Hematopoietic multipotent progenitor cell treated with erythropoietin and hydrocortisone succinate and interleukin-3 and kit ligand, for 17 days (in vitro differentiated cells): ENCODE data around the gene WNT6.

Experiments used
- DNase-seq: peaks from one replicate; pipeline ENCODE4 v3.0.0-alpha.2; 2015; ENCODE audit warnings: low spot score

WNT6 gene

DNA sequence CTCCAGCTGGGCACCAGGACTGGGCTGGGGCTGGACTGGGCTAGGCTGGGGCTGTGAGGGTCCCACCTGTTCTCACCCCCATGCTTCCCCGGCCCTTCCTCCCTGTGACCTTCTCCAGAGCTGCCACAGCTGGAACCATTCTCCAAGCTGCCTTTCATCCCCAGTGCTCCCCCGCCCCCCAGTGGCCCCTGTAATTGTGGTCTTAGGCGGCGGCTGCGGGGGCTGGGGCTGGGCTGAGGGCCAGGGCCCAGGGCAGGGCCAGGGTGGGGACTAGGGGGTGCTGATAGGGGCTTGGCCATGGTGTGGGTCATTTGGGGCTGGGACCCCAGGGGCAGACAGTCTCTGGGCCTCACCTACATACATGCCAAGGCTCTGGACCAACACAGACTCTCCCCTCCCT lies 18.3 kb downstream of the WNT6 start:
- DNase-seq = no peak

DNA sequence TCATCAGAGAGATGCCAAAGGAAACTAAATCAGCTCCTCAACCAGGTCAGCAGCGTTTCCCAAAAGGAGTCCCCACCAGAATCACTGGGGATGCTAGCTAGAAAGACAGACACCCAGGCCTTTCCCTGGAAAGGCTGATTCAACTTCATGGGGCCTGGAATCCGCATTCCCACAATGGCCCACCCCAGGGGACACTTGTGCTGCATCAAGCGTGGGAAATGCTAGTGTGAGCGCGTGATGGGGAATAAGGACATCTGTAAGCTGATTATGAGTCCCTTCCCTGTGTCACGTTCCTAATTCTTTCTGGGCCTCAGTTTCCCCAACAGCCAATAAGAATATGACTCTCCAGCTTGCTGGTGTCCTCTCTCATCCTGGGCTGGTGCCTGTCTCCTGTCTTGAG lies 18.9 kb downstream of the WNT6 start:
- no peak for DNase-seq

DNA sequence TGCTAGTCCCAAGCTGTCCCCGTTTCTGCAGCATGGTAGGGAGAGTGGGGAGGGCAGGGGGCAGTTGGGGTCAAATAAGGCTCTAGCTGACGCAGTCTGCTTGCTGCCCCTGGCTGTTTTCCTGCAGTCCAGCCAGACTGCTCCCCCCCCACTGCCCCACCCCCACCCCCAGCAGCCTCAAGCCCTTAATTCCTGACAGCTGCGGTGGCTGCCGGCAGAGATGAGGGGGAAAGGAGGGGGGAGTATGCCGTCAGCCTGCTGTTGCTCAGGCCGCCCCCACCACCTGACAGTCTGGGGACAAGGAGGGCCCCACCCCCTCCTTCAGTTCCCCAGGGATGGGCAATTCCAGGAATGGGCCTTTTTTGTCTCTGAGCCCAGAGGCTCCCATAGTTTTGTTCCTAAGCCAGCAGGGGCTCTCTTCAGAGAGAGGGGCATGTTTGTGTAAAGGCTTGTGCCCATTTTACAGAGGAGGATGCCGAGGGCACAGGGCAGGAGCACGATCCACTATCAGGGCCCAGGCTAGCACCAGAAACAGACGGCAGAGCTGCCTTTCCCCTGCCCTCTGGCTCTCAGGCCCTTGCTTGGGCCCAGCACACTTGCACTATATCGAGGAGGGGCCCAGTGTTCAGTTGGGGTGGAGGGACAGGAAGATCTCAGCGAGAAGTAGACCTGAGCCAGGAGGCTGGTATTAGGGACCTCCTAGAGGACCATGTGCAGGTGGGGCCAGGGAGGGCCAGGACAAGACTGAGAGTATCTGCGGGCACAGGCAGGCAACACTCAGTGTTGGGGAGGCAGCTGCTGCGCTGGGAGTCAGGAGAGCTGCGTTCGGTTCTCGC lies 19.5 kb downstream of the WNT6 start:
- no peak for DNase-seq

DNA sequence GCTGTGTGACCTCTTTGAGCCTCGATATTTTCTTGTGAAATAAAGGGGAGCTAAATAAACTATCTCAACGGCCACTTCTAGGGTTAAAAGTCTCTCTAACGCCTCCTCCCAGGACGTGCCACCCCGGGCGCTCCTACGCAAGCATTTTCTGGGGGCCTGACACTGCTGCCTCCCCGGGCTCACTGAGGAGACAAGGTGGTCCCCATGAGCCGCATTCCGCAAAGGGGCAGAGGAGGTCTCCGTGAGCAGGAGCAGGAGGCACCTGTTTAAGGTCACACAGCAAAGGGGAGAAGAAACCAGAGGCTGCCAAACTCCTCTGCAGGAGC lies 20.1 kb downstream of the WNT6 start:
- DNase-seq = no peak

DNA sequence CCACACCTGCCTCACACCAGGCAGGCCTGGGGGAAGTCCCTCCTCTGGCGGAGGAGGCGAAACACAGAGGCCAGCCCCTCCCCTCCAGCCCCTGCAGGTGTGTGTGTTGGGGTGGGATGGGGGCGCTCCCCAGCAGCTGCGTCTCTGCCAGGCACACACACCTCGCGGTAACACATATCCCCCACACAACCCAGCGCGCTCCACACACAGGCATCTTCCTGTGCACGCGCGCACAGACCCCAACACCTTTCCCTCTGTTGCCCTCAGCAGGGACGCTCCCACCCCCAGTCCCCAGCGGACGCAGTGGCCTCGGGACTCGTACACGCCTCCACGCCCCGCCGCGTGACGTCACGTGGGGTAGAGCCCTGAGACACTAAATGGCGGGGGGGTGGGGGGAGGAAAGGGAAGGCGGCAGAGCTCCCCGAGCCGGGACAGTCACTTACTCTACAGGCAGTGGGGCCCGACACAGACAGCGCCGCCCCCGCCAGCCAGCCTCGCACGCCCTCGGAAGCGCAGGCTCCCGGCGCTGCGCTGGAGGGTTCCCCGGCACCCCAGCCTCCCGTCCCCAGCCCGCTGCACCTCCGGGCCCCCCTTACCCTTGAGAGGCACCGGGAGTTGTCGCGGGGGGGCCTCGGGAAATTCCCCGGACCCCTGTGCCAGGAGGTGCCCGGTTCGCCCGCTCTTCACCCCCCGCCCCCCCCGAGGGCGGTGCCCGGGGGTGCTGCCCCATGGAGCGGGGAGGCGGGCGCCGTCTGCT lies 20.7 kb downstream of the WNT6 start, which contains the start of gene WNT10A:
Gene WNT10A (plus strand): TSS at position 751 of the 757 bp plus-strand sequence. CDS start 144 bp downstream, outside the sequence.
- DNase-seq = no peak

DNA sequence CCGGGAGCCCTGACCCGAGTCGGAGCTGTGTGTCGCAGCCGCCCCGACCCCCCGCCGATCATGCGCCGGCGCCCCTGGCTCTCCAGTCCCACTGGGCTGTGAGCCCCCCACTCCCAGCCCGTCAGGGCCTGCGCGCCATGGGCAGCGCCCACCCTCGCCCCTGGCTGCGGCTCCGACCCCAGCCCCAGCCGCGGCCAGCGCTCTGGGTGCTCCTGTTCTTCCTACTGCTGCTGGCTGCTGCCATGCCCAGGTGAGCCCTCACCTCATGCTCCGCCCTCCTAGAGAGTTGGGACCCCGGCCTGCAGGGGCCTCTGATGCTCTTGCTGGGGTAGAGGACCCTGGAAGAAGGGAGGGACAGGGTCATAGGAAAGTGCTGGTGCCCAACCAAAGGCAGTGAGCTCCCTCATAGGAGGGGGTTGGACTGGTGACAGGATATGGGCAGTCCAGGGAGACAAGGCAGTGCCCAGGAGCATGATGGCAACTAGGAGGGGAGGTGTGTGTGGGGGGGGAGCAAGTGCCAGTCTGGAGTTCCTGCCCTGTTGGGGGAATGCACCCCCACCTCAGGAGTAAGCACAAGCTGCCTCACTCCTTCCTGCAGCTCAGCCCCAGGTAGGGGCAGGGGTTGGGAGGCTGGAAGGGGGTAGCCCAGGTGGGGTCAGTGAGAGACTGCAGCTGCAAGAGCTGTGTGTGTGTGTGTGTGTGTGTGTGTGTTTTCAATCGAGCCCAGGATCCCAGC lies 21.4 kb downstream of the WNT6 start:
- DNase-seq = no peak

DNA sequence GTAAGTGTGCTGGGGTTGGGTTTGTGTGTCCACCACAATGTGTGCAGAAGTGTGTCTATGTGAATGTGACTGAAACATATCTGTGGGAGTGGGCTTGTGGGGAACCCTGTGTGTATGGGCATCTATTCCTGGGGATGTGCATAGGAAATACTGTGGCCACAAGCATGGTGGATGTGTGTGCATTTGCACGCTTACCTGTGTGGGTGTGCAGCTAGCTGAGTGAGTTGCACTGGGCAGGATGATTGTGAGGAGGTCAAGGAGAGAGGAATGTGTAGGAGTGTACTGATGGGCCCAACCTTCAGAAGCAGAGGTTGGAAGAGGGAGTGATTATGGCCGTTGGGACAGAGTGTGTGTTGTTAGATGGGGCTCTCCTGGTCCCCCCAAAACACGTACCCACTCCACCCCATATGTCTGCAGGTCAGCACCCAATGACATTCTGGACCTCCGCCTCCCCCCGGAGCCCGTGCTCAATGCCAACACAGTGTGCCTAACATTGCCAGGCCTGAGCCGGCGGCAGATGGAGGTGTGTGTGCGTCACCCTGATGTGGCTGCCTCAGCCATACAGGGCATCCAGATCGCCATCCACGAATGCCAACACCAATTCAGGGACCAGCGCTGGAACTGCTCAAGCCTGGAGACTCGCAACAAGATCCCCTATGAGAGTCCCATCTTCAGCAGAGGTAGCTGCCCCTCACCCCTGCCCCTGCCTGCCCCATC lies 22.3 kb downstream of the WNT6 start:
- no peak for DNase-seq

DNA sequence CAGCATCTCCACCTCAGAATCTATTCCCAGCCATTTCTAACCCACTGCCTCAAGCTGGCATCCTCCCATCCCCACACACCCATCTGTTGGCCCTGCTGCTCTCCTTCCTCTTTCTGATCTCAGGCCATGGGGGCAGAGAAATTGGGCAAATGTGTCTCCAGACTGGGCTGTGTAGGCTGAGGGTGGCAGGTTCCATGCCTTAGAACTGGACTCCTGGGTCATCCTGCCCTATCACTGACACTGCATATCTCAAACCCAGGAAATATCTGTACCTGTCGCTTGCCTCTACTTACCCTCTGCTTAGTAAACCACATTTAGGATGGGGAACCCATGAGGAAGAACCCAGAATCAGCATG lies 22.8 kb downstream of the WNT6 start:
- no peak for DNase-seq

DNA sequence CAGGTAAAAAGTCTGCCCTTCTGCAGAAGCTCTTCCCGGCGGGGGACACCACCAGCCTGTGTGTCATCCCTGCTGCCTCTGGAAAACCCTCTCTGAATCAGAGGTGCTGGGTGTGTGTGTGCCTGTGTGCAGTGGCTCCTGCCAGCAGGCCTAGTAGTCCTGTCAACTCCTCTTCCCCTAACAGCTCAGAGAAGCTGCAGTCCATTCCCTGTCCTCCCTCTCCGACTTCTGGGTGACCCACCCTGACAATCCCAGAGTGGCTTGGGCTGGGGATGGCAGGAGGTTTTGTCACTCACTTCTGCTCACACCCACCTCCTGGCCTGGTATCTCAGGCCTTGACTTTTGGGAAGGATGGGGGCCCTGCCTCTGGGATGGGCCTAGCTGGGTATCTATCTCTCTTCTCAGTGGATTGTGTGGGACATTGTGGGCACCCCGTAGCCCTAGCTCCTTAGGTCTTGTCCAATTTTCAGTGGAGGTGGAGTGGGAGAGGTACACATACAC lies 23.3 kb downstream of the WNT6 start:
- no peak for DNase-seq

DNA sequence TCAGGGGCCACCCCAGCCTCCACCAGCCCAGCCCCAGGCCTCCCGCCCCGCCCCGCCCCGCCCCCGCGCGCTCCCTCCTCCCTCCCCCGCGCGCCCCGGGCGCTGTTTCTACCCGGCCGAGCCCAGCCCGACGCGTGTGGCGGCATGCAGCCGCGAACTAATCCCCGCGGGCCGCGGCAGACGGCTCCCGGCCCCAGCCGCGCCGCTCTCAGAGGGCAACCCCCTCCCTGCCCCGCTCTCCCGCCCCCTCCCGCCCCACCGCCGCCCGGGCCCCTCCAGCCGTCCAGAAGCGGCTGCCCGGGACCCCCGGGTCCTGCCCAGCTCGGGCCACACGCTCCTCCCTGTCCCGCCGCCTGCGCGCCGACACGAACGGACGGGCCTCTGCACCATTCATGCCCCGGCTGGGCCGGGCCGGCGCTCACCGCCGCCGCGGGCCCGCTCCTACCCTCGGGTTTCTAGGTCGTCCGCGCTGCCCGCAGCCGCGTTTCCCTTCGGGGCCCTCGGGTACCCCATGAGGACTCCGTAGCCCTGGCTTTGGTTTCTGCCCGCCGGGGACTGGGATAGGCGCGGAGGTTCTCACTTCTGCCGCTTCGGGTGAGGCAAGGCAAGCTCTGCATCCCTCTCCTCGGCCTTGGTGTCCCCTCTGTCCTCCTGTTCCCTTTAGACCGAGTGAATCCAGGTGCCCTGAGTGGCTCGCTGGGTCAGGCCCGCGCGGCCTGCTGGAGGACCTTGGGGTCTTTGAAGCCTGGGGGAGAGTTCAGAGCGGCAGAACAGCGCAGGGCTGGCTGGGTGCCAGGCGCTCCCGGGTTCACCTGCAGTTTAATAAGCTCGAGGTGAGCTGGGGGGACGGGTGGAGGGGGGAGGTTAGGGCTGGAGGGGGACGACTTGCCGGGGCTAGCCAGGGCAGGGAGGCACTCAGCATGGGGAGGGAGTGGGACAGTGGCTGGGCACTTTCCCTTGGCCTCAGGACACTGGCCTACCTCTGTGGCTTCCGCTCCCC lies 24.2 kb downstream of the WNT6 start:
- DNase-seq = no peak

DNA sequence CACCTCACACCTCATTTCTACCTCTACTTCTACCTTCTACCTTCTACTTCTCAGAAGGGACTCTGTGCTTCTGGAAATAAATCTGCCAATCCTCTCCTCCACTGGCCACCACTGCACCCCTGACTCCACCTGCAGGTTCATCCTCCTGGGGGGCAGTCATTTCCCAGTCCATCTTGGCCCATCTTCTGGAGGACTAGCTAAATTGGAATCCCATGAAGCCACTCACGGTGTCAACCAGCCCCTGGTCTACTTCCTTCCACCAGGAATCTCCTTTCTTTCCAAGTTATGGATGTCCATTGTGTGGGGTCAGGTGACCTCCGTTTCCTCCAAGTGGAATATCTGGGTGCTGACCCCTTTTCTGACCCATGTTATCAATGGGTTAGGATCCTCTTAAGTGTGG lies 24.9 kb downstream of the WNT6 start:
- DNase-seq = no peak

DNA sequence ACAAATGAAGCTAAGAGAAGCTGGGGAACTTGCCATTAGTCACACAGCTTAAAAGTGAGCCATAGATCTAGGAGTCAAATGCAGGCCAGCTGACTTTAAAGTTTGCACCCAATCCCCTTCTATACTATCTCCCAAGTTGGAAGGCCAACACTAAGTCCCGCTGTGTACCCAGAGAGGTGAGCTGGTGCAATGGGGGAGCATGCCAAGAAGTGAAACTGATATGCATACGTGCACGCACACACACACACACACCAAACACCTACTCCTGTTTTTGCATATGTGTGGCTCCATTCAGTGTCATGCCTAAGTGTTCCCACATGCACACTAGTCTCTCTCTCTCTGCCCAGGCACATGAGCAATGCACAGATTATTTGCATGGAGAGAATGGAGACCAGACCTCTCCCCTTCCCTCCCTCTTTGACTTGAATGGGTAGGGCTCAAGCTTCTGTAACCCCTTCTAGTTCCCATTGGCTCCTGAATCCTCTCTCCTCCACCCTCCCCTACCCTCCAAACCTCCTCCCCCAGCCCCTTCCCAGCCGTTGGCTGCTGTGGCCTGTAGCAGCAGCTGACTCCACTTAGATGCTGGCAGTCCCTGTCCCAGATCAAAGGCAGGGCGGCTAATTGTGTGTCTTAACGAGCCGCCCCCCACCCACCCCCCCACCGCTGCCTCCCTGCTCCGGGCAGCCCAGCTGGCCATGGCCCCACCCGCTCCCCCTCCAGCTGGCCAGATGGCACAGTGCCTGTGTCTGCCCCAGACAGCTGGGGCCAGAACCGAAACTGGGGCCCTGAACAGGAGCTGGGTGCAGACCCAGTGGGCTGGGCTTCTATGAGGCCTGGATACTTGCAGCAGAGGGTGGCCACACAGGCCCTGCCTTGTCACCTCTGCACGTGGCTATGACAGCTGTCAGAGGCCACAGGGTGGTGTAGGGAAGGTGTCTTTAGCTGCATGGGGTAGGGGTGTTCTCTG lies 26.7 kb downstream of the WNT6 start:
- no peak for DNase-seq

DNA sequence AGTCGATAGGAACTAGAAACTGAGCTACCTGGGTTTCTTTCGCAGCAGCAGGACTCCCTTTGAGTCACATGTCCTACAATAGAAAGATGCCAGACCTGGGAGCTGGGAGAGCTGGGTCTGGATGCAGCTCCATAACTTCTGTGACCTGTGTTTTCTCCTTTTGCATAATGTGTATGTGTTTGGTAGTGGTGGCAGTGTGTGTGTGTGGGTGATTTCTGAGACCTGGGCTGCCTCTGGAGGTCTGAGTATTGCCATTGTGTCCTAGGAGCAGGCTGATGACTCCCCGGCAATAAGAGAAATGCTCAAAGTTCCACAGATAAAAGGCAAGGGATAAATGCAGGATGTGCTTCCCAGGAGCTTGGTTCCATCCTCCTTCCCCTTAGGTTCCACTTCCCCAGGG lies 27.5 kb downstream of the WNT6 start:
- DNase-seq = no peak

DNA sequence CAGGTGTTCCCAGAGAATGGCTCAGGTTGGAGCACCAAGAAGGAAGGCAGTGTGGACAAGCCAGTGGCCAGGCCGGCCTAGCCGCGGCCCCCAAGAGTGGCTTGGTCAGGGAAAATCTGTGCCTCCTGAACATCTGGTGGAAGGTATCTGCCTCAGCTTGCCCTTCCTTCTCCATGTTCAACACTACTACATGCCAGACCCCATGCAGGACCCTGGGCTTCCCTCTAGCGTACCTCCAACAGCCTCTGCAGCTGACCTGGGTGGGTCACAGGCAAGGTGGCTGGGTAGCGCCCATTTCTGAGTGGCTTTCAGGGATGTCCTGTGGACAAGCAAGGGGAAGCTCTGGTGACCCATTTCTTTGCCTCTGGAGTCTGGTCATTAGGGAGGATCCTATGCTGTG lies 28.7 kb downstream of the WNT6 start:
- no peak for DNase-seq

DNA sequence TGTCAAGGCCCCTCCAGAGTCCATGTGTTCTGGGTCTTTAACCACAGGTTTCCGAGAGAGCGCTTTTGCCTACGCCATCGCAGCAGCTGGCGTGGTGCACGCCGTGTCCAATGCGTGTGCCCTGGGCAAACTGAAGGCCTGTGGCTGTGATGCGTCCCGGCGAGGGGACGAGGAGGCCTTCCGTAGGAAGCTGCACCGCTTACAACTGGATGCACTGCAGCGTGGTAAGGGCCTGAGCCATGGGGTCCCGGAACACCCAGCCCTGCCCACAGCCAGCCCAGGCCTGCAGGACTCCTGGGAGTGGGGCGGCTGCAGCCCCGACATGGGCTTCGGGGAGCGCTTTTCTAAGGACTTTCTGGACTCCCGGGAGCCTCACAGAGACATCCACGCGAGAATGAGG lies 30.3 kb downstream of the WNT6 start:
- no peak for DNase-seq

DNA sequence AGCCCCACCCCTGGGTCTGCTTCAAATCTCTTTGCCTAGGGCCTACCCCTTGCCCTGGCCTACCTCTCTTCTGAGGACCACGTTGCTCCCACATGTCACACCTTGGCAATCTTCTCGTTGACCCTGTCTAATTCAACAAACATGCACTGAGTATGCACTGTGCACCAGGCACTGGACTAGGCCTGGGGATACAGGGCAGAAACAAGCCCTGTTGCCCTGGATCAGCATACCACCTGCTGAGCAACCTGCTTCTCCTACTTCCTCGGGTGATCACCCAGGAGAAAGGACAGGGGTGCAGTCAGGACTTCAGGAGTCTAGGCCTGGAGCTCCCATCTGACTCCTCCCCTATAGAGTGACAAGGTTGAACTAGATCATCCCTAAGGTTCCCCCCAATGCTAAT lies 30.8 kb downstream of the WNT6 start:
- no peak for DNase-seq

DNA sequence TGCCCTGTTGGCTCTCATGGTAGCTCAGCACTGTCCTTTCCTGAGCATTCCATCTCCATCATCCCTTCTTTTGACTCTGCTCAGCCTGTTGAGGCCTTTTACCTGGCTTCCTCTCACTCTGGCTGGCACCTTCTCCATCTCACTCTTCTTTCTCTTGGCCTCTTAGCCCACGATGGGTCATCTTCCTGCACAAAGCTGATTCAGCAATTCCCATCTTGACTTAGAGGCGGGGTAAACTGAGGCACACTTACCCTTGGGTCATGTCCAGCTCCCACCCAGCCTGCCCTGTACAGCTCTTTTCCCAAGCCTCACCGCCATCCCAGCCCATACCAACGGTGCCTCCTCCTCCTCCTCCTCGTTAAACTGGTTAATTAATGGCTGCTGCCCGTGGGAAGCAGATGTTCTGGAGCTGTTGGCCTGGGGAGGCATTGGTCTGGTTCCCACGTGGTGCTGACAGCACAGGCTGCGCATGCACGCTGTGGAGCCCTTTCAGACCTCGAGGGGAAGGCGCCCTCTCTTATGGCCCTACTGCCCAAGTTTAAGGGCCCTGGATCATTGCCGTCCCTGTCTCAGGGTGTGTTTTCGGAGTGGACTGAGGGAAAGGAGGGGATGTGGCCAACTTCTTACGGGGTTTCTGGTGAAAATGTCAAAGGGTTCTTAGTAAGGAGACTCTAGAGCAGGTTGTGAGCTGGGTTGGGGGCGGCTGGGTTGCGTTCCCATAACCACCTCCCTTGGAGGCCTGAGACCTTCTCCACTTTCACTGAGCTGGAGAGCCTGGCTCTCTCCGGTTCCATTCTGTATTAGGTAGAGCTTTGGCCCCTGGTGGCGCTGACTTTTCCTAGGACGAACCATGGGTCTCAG lies 31.9 kb downstream of the WNT6 start:
- no peak for DNase-seq

DNA sequence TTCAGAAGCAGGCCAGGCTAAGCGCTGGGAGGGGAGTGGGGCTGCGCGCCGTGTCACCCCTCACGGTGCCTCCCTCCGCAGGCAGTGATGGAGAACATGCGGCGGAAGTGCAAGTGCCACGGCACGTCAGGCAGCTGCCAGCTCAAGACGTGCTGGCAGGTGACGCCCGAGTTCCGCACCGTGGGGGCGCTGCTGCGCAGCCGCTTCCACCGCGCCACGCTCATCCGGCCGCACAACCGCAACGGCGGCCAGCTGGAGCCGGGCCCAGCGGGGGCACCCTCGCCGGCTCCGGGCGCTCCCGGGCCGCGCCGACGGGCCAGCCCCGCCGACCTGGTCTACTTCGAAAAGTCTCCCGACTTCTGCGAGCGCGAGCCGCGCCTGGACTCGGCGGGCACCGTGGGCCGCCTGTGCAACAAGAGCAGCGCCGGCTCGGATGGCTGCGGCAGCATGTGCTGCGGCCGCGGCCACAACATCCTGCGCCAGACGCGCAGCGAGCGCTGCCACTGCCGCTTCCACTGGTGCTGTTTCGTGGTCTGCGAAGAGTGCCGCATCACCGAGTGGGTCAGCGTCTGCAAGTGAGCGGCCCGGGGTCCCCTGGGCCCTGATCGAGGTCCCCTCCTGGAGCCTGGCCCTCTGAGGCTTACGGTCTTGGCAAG lies 33.2 kb downstream of the WNT6 start:
- DNase-seq = peak; percentile 18
